ENCODE measurements around the gene P4HA2.
A peak's percentile ranks its signal among the peaks of the same experiment; 100 is the strongest.

Gene P4HA2

GRCh38 chr5:132264546-132265335 lies 37.1 kb upstream of the P4HA2 start:
- no peak for DNase-seq

GRCh38 chr5:132263548-132264261 lies 36.1 kb upstream of the P4HA2 start:
- DNase-seq: no peak

DNA sequence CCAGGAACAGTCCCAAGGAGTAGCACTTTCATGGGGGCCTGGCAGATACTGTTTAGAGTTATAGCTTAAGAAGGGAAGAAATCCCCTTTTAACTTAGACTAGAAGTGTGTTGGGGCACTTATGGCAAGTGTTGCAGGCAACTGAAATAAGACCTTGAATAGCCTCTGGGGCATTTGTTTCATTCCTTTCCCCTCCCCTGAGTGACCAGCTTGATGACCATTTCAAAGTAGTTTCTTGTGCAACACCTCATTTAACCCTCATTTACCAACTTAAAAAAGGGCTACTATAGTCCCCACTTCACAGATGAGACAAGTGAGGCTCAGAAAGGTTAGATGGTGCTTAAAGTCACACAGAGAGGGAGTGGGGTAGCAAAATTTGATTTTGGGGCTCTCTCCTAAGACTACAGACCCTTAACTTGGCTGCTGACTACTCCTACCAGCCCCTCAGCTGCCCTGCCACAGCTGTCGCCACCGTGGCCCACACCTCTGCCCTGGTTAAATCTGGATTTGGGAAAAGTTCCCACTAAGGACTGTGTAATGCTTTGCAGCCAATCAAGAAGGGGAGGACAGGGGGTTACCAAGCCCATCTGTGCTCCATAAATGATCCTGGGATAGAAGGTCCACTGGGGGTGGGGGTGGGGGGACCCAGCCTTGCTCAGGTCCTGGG lies 35.4 kb upstream of the P4HA2 start:
- no peak for DNase-seq

GRCh38 chr5:132261881-132262845 lies 34.5 kb upstream of the P4HA2 start:
- no peak for DNase-seq

DNA sequence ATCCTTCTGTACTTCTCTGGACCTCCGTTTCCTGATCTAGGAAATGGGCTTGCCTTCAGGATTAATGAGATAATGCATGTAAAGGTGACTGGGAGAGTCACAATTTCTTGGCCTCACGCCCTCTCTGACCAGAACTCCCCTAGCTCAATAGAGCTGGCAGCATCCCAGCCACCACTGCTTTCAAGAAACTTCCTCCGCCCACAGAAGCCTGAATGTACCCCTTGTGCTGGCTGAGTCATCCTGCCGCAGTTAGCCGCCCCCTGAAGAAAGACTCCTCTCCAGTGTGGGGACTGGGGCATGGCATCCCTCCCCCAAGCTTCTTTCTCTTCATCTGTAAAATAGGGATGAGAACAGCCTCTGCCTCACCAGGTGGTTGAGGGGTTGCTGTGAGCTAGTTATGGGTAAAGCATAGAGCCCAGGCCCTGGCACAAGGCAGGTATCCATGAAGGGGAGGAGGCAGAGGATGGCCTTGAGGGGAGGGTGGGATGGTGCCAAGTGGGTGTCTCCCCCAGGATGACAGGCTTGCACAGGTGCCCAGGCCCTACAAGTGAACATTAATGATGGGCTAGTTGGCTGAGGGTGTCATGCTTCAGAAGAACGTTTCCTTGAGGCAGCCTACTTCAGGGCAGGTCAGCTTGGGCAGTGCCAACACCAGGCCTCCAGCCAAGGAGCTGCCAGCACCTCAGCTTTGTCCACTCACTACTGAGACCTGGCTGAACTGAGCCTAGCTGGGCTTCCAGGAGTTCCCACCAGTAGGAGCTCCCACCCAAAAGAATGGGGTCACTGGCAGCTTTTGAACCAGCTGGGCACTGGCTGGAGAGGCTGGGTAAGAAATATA lies 33.3 kb upstream of the P4HA2 start:
- peak; percentile 36 for DNase-seq

GRCh38 chr5:132260051-132260450 lies 32.4 kb upstream of the P4HA2 start:
- no peak for DNase-seq

DNA sequence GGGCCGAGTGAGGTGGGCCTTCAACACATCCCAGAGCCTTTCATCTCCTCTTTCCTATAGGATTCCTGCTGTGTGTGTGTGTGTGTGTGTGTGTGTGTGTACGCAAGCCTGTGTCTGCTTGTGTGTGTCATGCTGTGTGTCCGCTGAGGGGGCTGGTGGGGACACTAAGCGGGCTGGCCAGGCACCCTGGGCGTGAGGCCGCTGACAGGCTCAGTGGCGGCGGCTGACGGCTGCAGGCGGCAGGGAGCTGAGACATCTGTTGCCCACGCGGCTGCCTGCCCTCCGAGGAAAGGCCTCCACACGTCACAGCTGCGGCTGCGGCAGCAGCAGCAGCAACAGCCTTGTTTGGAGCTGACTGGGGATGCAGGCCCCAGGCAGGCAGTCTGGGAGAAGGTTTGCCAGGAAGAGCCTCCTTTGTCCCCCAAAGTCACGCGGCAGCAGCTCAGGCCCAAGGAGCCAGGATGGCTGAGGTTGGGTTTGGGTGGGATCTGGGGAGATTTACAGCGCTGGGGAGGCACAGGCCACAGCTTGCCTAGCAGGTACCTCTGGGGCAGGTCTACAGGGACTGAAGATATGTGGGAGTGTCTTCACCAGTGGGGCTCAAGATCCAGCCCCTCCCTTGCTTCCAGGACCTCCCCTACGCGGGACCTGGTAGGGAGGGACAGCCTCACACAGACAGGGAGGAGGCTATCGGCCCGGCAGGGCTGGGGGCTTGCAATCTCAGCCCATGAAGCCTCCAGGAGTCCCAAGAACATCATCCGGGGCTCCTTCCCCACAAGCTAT lies 31.6 kb upstream of the P4HA2 start:
- no peak for DNase-seq

DNA sequence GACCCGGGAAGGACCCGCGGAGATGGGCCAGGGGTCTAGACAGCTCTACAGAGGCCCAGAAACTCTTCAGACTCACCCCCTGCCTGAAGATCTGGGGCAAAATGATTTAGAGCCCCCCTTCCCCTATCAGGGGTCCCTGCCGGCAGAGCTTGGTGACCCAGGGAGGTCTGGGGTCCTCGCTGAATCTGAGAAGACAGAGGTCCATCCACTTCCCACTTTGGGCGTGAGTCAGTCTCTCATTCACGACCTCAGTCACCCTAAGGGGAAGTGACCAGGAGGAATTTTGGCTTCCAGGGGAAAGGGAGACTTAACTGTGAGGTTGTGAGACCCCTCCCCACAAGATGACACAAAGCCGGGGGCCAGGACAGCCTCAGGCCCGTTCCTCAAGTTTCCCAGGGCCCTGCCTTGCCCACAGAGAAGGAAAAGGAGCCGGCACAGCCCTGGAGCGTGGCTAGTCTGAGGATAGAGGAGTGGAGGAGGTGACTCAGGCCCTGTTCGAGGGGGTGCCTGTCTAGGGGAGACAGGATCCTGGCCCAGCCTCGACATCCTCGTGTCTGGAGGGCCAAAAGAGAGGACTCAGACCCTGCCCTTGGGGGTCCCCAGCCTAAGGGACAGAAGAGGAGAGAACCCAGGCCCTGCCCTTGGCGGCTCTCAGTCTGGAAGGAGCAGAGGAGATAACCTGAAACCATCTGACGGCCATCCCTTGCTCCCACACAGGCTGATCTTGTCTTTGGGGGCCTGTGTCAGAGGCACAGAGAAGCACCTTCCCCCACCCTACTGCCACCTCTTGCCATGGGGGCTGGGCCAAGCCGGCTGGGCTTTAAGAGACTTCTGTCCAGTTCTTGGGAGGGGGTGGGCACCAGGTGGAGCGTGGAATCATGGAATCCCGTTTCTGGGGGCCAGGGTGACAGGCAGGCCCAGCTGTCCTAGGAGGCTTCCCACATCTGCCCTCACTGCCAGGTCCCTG lies 30.7 kb upstream of the P4HA2 start:
- no peak for DNase-seq

- DNase-seq: no peak
Observed at GRCh38 chr5:132257131-132258101, 29.8 kb upstream of the P4HA2 start, which contains the start of gene PDLIM4. Gene PDLIM4, plus strand, starts transcription at chr5:132257696. Its CDS starts 39 bp downstream, at chr5:132257735.

DNA sequence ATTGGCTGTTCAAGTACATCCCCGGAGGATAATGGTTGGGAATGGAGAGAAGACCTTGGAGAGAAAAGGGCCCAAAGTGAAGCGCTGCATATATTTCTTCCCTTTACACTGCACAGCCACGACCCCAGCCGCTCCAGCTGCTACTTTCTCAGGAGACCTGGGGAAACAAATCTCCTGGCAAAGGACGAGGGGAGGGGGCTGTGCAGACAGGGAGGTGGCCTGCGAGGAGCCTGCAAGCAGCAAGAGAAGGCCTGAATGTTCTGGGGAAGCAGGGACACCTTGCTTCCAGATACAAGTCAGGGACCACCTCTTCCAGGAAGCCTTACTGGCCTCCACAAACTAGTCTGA lies 29.1 kb upstream of the P4HA2 start:
- DNase-seq: no peak

DNA sequence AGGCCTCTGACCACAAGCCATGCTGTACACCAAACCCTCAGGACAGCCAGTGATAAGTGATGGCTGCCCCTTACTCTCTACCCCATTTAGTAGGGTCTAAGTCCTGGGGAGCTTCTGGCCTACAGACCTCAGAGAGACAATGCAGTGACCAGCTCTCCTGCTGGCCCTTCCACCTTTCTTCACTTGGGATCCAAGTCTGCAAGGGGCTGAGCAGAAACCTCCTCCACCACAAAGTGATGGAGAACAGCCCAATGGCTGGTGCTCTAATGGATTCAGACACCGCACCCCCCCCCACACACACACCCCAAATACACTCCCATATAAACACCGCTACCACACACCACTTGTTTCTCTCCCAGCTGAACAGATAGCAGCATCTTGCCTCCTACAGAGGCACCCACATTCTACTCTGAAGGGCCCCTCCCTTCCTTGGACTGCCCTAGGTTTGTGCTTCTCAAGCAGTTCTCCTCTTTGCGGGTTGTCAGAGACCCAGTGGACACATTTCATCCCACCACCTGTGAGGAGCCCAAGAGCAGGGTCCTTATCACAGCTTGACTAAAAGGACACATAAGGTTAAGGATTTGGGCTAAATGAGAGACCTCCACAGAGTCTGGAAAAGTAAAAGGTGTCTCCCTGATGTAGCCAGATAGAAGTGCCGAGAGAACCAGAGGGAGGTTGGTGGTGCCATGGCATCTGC lies 28.6 kb upstream of the P4HA2 start:
- DNase-seq: no peak

DNA sequence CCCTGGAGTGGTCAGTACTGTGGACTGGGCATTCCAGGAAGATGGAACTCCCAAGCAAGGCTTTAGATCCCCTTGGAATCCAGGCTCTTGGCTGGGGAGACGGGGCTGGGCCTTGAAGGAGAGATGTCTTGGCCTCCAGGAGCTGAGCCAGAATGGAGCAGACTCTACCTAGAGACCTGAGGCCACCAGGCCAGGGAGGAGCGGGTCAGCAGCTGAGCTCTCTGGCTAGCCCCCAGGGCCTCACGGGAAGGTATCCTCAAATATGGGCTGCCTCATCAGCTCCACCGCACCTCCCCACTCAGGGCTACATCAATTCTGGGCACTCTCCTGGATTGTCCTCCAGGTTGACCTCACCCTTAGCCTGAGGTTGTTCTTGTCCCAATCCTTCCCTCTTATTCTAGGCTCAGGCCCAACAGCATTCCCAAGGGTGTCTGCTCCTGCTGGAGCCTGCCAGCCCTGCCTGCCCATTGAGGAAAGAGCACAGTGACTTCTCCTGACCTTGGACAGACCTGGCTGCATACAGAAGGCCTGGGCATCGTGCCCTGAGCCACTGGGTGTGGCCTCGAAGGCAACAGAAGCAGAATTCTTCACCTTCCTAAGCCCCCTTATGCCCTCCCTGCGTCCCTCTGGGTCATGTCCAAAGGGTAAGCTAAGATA lies 26.8 kb upstream of the P4HA2 start:
- no peak for DNase-seq

- DNase-seq: no peak
Observed at GRCh38 chr5:132253452-132254320, 26.0 kb upstream of the P4HA2 start.

DNA sequence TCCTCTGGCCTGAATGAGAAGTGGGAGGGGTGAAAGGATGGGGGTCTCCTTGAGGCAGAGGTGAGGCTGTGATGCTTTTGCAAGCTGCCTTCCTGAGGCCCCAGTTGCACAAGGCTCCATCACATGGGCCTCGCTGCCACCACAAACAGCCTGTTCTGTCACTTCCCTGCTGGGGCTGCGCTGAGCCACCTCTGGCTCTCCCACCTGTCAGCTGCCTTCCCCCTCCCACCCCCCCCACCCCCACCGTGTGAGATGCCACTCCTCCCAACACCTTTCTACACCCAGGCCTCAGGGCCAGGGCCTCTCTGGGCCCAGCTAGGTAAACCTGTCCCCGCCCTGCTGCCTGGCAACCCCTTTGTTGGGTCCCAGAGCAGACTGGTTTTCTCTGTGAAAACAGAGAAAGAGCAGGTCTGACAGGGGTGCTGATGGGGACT lies 25.4 kb upstream of the P4HA2 start:
- DNase-seq: no peak

GRCh38 chr5:132251220-132251725 lies 23.6 kb upstream of the P4HA2 start:
- no peak for DNase-seq

- DNase-seq: no peak
Observed at GRCh38 chr5:132250547-132250946, 22.9 kb upstream of the P4HA2 start.

All from activated naive CD4-positive, alpha-beta T cell treated with anti-CD3 and anti-CD28 coated beads, Interleukin-2, amount 50 U/mL, for 16 hours (primary cell).